AG10803 (cell line): ENCODE data around the gene CHAF1B.

Experiments
- DNase-seq: peaks from one replicate; pipeline ENCODE4 v3.0.0; 2010; ENCODE audit warnings: low read depth
- H3K4me3 ChIP-seq: 2 replicates; pipeline ENCODE4 v1.5.1; 2011; ENCODE audit warnings: mild to moderate bottlenecking, low read length, control low read depth
- CTCF ChIP-seq: conservative IDR thresholded peaks from 2 replicates; pipeline ENCODE4 v1.5.1; 2011; ENCODE audit warnings: mild to moderate bottlenecking, low read length, control low read depth, inconsistent platforms

The CHAF1B gene

GRCh38 chr21:36400719-36401118 lies 15.5 kb downstream of the CHAF1B start:
- H3K4me3 ChIP-seq = no peak overlapping the region
- no peak for TF ChIP-seq CTCF
- no peak for DNase-seq

- no peak for DNase-seq
- no peak for TF ChIP-seq CTCF
- no peak overlapping the region for H3K4me3 ChIP-seq
Observed at GRCh38 chr21:36402339-36402738, 17.1 kb downstream of the CHAF1B start.

- no peak for TF ChIP-seq CTCF
- H3K4me3 ChIP-seq = no peak overlapping the region
Observed at GRCh38 chr21:36403713-36404112, 18.5 kb downstream of the CHAF1B start.

GRCh38 chr21:36408568-36408967 lies 23.4 kb downstream of the CHAF1B start:
- DNase-seq = no peak
- no peak overlapping the region for H3K4me3 ChIP-seq
- no peak for TF ChIP-seq CTCF

More at GRCh38 chr21:36403713-36404112, 18.5 kb downstream of the CHAF1B start:
- DNase-seq = no peak

GRCh38 chr21:36411301-36411700 lies 26.1 kb downstream of the CHAF1B start:
- no peak overlapping the region for H3K4me3 ChIP-seq
- no peak for TF ChIP-seq CTCF
- no peak for DNase-seq

GRCh38 chr21:36412916-36413315 lies 27.7 kb downstream of the CHAF1B start:
- TF ChIP-seq CTCF = no peak
- no peak overlapping the region for H3K4me3 ChIP-seq
- DNase-seq = no peak

- DNase-seq = no peak
- no peak for TF ChIP-seq CTCF
- H3K4me3 ChIP-seq = no peak overlapping the region
Observed at GRCh38 chr21:36415375-36415774, 30.2 kb downstream of the CHAF1B start.
